Measurements from ENCODE around the gene WDR76. TPM values are rescaled to one million over a fixed set of nuclear protein-coding genes. Genes with fewer than 3 reads are reported as not detected.

The WDR76 gene
- total RNA-seq, 1 donor from 2014 or later: 61.4 TPM

DNA sequence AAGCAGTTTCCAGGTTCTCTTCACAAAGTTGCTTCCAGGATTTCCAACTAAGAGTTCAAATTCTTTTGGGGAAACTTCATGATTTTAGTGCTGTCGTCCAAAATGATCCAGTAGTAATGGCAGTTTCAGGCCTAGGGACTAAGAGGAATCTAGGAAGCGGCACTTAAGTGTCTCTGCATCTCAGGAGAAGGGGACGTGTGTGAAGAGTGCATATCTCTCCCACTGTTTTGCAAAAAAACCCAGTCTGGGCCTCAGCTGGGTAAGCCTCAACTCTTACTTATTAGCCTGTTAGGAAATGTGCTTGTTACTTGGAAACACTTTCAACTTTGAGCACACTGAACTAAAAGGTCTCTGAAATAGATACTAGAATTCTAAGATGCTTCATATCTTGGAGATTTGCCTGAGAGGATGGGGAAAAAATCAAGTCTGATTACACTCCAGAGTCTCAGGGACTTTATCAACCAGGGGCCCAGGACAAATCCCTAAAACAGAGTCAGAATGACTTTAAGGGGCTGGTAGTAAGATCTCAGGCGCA lies 81.8 kb downstream of the WDR76 start:
- intact Hi-C loops (cut with micrococcal nuclease): no loop called here

DNA sequence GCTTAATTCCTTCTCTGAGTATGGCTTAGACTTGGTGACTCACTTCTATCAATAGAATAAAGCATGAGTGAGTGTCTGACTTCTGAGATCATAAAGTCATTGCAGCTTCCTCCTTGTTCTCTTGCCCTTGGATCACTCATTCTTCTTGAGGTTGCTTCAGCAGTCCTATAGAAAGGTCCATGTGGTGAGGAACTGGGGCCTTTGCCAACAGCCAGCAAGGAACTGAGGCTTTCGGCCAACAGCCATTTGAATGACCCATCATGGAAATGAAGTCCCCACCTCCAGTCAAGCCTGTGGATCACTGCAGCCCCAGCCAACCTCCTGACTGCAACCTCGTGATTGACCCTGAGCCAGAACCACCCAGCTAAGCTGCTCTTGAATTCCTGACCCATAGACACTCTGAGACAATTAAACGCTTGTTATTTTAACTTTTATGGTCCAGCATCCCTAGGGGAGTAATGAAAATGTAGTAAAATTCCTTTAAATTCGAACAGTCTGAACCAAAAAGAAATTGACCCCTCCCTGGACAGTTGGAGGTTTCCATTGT lies 84.5 kb downstream of the WDR76 start:
- intact Hi-C loops (cut with micrococcal nuclease): no loop called here

DNA sequence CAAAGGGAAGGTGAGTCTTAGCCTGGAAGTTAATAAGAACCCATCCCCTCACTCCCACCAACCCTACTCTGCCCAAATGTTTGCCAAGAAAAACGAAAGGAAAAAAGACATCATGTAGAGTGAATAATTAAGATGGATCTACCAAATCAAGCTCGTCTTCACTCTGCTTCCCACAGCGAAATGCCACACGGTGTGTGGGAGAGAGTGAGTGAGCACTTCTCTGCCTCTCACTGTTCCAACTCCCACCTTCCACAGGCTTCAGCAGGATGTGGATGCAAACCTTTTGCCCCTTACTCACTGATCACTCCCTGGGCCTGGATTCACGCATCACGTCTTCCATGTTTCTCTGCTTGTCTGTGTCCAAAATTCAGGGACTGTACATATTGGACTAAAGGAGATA lies 85.4 kb downstream of the WDR76 start:
- intact Hi-C loops (cut with micrococcal nuclease): no loop called here

DNA sequence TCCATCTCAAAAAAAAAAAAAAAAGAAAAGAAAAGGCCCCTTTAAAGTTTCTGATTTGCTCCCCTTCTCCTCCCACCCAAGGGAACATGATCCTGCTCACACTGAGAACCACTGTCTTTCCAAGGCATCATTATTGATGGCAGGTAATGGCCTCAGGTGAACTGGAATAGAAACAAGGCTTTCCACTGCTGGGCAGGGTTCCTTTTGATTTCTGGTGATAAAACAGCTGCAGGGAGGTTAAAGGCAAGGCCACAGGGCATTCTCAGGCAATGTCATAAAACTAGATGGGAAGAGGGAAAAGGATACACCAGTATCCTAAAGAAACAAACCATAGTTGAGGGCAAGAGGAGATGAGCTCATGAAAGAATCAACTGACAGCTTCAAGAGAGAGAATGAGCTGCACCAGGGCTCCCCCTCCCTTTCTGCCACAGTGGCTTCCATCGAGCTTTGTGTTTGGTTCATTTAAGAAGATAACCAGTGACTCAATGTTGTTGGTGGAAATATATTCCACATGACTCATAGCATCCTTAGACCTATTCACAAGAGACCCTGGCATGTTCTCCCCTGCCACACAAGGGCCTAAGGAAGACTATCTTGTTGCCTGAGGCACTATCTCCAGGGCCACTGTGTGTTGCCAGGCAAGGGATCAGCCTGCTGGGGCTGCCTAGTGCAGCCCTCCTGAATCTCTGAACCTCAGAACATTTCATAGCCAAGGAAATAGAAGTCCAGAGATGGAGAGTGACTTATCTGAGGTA lies 86.4 kb downstream of the WDR76 start:
- intact Hi-C loops (cut with micrococcal nuclease): no loop called here

DNA sequence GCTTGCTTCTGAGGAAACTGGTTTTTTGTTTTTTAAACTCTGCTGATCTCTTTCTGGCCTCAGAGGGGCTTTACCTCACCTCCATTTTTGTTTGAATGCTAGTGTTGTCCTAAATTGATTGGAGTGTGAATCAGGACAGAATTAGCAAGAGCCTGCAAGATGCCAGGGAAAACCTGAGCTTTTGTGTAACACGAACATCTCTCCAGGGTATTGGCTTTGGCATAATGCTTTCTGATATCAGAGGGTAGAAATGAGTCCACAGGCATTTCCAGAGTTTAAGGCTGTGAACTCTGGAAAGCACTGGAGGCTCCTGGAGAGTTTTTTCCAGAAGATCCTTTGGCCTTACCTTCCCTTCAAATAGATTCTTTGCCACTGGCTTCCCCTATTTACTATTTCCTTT lies 87.1 kb downstream of the WDR76 start:
- intact Hi-C loops (cut with micrococcal nuclease): no loop called here

DNA sequence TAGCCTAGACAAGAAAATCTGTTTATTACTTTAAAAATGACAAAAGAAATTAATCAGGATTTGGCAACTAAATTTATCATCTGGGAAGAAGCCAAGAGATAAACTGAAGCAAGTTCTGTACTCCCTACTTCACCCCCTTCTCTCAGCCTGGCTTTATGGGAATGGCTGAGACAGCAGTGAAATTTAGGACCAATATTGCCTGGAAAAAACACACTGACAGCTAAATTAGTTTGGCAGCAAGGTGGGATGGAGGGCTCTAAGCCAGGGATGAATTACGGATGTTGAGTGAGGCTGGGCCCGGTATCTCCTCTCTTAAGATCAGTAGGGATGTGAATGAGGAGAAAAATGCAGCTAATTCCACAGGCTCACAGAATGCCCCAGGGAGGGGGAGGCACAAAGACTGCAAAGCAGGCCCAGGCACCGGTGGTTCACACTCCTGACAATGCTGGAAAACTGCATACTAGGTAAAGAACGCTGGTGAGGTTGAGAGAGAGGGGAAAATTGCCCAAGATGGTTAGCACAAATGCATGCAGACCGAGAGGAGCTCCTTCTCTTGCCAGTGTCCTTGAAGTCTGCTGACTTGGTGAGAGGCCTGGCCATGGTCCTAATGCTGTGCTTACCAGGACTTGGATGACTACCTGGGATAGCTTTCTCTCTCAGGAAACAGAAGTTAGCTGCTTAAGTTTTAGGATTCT lies 89.0 kb downstream of the WDR76 start:
- intact Hi-C loops (cut with micrococcal nuclease): no loop called here

DNA sequence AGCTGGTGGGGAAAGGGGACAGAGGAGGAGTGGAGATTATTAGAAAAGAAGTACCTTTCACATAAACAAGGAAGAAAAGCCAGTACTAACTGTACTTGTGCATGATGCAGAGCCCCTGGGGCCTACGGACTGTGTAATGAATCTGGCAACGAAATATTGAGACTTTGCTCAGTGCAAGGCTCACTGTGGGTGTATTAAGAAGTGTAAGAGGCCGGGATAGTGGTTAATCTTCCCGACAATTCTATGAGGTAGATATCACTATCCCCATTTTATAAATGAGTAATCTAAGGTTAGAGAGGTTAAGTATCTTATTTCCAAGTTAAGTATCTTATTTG lies 89.5 kb downstream of the WDR76 start:
- intact Hi-C loops (cut with micrococcal nuclease): no loop called here

Other genes starting within 250 kb of the WDR76 start
- 45.8 and 50.2 TPM in 2 replicates for gene PPIP5K1, start 236.8 kb upstream of the WDR76 start, total RNA-seq
- 0.20 and 0.32 TPM in 2 replicates for gene CKMT1B, start 233.0 kb upstream of the WDR76 start, total RNA-seq
- gene STRC, start 208.2 kb upstream of the WDR76 start, total RNA-seq: 0.44 and 0.46 TPM in 2 replicates
- gene CATSPER2, start 178.2 kb upstream of the WDR76 start, total RNA-seq: 7.6 and 9.8 TPM in 2 replicates
- not detected in 2 replicates for gene CKMT1A, start 133.1 kb upstream of the WDR76 start, total RNA-seq
- gene PDIA3, start 80.6 kb upstream of the WDR76 start, total RNA-seq: 386 and 411 TPM in 2 replicates
- gene ELL3, start 50.0 kb upstream of the WDR76 start, total RNA-seq: 0.34 and 1.6 TPM in 2 replicates
- gene SERF2, start 34.7 kb upstream of the WDR76 start, total RNA-seq: 681 and 682 TPM in 2 replicates
- gene SERINC4, start 26.8 kb upstream of the WDR76 start, total RNA-seq: 0.17 and 0.41 TPM in 2 replicates
- gene HYPK, start 26.4 kb upstream of the WDR76 start, total RNA-seq: 15.4 and 19.4 TPM in 2 replicates
- 36.5 and 37.3 TPM in 2 replicates for gene MFAP1, start 2.3 kb upstream of the WDR76 start, total RNA-seq